Measurements from ENCODE around the gene HIRA.

Gene HIRA

GRCh38 chr22:19357270-19358105 lies 74.0 kb downstream of the HIRA start:
- no peak for DNase-seq (ENCODE audit: low read depth)

GRCh38 chr22:19356708-19357269 lies 74.7 kb downstream of the HIRA start:
- no peak for DNase-seq (ENCODE audit: low read depth)

DNA sequence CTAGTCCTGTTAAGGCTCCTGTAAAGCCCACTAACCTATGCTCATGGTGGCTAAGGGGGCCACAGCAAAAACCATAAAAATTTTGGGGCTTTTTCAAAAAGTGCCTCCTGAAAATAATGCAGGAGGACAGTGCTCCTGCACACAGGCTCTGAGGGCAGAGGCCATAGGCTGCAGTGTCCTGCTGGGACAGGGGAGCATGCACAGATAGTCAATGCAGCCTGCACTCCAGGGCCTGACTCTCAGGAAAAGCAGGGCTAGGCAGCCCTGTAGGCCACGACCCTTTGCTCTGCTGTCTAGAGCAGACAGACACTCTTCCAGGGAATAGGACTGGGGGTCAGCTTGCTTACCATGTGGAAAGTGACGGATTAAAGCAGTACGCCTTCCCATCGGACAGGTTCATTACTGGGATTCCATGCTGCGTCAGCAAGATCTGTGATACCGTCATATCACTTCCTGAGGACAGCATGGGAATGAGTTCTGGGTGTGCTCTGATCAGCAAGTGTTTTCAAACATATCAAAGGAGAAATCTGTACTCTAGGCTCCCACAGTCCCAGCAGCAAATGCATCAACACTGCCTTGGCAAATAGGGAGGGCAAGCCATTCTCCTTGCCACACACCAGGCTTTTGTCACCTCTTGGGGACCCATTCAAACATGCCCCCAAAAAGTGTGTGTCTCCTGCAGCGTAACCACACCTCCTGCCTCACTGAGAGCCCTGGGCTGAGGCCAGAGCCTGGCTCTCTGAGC lies 75.9 kb downstream of the HIRA start:
- DNase-seq (ENCODE audit: low read depth): no peak

DNA sequence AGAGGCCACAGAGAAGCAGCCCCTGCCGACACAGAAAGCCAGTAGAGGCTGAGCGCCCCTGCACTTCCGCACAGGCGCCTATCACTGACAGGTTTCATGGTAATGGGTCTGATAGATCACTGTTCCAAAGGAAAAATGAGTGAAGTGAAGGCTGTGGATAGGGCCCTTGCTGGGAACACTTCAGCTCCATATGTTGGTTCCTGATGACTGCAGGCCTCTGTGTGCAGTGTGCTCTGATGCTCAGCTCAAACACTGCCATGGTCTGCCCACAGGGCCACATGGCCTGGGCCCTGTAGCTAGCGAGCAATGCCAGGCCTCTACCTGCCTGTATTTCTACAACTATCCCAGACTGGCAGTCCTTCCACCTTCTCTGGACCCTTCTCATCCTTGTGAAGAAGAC lies 77.3 kb downstream of the HIRA start:
- DNase-seq (ENCODE audit: low read depth): no peak

- no peak for DNase-seq (ENCODE audit: low read depth)
Observed at GRCh38 chr22:19353363-19354131, 78.0 kb downstream of the HIRA start.

DNA sequence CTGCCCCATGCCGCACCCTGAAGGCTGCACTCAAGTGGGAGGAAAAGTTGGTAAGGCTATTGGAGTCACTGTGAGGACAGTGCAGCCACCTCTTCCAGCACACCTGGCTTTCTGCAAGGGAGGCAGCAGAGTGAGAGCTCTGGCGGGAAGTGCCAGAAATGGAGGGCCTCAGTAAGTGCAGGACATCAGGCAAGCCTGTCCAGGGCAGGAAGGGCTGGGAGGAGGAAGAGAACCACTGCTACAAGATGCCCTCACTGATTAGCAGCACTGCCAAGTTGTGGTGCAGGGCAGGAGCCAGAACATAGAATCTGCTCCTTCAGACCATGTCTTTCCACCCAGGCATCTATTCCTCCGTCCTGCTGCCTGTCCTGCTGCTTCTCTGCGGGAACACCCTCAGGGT lies 78.8 kb downstream of the HIRA start:
- no peak for DNase-seq (ENCODE audit: low read depth)

DNA sequence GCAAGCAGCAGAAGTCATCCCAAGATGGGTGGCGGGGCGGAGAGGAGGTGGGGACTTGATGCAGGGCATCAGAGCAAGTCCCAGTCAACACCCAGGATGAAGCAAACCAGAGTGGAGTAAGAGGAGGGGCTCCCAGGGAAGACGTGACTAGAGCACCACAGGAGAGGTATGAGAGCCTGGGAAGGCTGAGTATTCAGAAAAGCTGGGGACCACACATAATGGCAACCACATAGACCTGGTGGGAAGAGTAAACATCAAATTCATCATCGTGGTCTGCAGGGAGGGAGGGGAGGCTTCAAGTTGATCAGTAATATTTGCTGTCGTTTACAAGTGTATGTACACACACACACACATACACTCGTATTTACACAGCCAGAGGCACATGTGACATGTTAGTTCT lies 79.3 kb downstream of the HIRA start:
- no peak for DNase-seq (ENCODE audit: low read depth)

DNA sequence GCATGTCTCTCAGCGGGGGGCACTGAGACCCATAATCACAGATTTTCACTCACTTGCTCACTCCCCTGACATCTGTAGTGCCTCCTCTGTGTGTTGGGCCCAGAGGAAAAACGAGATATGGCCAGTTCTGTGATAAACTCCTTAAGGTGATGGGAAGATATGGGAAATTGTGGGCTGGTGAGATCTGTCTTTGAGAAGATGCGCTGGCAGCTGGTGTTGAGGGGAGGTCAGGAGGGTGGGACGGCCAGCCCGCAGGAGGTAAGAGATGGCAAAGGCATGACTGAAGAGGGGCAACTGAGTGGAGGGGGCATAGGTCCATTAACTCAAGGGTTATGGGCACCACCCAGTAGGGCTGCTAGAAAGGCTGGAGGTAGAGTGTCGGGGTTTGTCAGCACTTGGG lies 79.9 kb downstream of the HIRA start:
- DNase-seq (ENCODE audit: low read depth): no peak

DNA sequence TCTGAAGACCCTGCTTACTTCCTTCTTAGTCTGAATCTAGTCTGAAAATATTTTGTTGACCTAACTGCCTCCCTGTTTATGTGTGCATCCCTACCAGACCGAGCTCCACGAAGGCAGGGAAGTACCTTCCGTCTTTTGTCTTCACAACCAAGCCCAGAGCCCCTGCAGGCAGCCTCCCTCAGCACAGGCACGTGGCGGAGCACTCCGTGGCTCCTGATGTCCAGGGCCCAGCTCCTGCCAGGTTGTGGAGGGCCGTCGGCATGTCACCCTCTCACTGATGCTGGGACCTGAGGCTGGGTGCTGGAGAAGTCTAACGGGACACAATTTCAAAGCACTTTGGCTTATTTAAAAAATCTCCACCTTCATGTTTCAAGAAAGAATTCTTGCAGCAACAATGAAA lies 80.6 kb downstream of the HIRA start:
- DNase-seq (ENCODE audit: low read depth): no peak

GRCh38 chr22:19350476-19350859 lies 81.1 kb downstream of the HIRA start:
- DNase-seq (ENCODE audit: low read depth): no peak

DNA sequence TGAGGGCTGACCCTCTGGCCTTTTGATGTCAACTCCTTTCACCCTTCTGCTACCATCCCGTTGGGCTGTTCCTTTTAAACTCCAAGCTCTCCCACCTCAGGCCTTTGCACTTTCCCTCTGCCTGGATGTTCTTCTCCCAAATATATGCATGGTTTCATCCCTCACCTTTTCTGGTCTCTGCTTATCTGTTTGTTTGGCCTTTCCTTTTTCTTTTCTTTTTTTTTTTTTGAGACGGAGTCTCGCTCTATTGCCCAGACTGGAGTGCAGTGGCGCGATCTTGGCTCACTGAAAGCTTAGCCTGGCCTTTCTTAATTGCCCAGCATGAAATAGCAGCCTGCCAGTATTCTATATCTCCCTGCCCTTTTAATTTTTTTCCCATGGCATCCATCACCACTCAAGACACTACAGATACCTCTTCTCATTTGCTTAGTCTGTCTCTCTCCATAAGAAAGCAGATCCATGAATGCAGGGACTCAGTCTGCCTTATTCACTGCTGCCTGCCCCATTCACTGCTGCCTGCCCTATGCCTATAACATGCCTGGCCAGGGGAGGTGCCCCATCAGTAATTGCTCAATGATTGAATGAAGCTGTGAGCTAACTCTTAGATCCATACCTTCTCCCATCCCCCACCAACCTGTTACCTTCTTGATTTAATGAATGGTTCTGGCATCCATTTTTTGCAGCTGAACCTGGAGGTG lies 81.6 kb downstream of the HIRA start:
- no peak for DNase-seq (ENCODE audit: low read depth)

DNA sequence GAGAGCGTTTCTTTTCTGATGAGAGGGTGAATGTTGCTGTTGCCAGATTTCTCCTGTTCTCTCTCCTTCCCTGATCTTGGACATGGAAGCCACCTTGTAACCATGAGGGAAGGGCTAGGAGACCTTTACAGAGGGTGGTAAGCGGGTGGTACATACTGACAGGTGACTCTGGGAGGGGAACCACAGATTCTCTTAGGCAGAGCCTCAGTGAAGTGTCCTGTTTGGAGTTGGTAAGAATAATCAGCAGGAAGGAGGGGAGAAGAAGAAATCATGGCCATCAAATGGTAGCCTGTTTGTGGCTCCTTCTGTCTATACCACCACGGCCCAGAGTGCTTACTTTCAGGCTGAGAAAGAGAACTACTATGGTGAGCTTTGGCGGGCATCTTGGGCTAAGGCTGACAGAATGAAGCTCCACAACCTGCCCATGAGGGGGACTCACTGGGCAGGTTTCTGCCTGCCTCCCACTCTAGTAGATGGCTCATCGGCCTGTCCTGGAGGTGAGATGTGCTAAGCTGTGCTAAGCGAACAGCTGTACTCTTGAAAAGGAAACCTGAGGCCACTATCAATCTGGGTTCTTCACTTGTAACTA lies 84.8 kb downstream of the HIRA start:
- no peak for DNase-seq (ENCODE audit: low read depth)

- DNase-seq (ENCODE audit: low read depth): no peak
Observed at GRCh38 chr22:19344420-19344819, 87.1 kb downstream of the HIRA start.

DNA sequence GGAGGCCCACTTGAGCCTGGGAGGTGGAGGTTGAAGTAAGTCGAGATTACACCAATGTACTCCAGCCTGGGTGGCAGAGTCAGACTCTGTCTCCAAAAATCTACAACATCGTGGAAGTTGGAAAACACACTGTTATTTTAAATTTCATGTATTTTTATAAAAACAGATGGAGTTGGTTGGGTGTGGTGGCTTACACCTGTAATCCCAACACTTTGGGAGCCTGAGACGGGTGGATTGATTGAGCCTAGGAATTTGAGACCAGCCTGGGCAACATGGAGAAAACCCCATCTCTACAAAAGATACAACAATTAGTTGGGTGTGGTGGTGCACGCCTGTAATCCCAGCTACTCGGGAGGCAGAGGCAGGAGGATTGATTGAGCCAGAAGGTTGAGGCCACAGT lies 88.1 kb downstream of the HIRA start:
- DNase-seq (ENCODE audit: low read depth): no peak

- DNase-seq (ENCODE audit: low read depth): no peak
Observed at GRCh38 chr22:19341500-19341899, 90.0 kb downstream of the HIRA start.

DNA sequence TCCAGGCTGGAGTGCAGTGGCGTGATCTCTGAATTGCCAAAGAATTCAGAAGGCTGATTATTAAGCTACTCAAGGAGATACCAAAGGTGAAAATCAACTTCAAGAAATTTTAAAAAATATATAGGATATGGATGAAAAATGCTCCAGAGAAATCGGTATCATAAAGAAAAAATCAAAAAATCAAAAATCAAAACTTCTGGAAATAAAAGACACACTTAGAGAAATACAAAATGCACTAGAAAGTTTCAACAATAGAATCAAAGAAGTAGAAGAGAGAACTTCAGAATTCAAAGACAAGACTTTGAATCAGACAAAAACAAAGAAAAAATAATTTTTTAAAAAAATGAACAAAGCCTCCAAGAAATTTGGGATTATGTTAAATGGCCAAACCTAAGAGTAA lies 94.4 kb downstream of the HIRA start:
- no peak for DNase-seq (ENCODE audit: low read depth)

DNA sequence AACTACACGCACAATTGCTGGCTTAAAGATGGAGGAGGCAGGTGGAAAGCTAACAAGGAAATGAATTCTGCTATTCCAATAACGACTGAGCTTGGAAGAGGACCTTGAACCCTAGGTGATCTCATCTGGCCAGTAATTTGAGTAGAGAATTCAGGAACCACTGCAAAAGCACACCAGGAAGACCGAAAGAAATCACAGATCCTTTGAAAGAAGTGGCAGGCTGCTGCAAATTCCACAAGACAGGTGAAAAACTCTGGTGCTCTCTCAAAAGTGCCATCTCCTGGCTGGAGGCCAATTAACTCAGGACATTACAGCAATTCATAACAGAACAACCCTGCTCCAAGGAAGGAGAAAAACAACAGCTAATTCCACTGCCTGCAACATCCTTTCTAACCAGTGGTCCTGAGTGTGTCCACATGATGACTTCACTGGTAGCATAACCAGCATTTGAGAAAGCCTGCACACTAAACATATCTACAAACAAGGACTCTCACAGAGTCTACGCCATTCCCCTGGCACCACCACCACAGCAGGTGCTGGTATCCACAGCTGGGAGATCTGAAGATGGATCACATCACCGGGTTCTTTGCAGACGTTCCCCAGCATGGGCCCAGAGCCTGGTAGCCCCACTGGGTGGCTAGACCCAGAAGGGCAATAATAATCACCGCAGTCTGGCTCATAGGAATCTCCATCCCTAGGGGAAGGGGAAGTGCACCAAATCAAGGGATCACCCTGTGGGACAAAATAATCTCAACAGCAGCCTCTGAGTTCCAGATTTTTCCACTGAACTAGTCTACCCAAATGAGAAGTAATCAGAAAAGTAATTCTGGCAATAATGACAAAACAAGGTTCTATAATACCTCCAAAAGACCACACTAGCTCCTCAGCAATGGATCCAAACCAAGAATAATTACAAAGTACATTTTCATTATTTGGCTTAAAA lies 95.1 kb downstream of the HIRA start:
- no peak for DNase-seq (ENCODE audit: low read depth)

DNA sequence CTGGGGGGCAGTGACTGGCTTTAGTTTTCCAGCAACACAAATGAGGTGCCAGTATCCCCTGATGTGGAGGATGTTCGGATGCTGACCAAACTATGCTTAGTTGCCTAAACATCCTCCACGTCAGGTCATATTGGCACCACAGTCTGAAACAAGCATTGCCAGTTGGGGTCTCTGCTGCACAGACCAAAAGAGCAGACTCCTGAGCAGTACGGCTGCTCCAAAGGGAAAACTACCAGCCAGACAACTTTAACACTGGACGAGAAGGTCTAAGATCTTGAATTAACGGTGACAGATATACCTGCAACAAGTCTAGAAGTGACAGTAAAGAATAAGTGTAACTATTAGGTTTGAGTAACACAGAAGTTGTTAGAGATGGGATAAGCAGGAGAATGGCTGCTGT lies 99.6 kb downstream of the HIRA start:
- no peak for DNase-seq (ENCODE audit: low read depth)

DNA sequence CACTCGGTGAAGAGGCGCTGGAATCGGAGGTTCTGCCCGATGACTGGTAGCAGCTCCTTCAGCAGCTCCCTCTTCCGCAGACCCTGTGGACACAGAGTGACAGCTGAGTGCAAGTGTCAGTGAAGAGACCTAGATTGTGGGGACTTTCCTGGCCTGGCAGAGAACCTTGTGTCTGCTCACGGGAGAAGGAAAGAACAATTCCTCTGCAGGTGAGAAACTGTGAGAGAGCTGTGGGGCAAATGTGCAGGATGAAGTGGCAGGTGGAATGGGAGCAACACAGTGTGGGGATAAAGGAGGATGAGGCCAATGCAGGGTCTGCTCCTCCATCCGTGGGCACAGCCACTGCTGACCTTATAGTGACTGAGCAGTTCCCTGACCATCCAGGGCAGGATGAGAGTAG lies 100.1 kb downstream of the HIRA start:
- DNase-seq (ENCODE audit: low read depth): no peak

DNA sequence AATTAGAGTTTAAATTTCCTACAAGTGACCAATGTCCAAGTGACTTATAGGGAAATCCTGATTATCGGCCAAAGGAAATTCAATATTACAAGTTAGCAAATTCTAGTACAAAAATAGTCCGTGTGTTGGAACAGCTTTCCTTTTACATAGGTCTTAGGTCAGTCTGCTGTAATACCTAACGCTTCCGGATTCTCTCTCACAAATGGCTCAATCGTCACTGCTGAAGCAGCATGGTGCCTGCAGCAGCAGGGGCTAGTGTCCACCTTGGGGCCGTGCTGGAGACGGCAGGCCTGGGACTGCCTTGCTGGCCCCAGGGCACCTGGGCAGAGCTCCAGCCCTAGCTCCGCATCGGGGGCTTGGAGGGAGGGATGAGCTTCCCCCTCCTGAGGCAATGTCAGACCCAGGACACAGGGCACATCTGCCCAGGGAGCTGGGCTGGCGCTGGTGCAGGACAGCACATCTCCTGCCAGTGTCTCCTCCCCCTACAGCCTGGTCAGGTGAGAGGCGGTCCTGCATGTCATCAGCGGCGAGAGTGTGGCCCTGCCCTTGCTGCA lies 100.6 kb downstream of the HIRA start:
- DNase-seq (ENCODE audit: low read depth): no peak

Measured in T follicular helper cell (primary cell).